SU-DHL-6 (cell line): ENCODE results near the gene SDK1.

Source experiments
- CTCF ChIP-seq: fragments of 200-600 bp; sonication (generic); IDR thresholded peaks from one replicate; pipeline ENCODE4 v1.5.1; 2017; ENCODE audit warnings: antibody characterized with exemption, mild to moderate bottlenecking, low read length, moderate library complexity; ENCODE audit not compliant: insufficient read depth, poor library complexity, severe bottlenecking
- EZH2phosphoT487 ChIP-seq: fragments of 200-600 bp; sonication (generic), shearing (Covaris generic); conservative IDR thresholded peaks from 2 replicates; pipeline ENCODE4 v1.6.1; 2018; ENCODE audit warnings: mild to moderate bottlenecking, antibody characterized with exemption, low read length, moderate library complexity, mixed read lengths

GRCh38 chr7:4267341-4268039 lies 966.4 kb downstream of the SDK1 start:
- TF ChIP-seq CTCF (no peak), EZH2phosphoT487 (no peak)
